GM12801 (cell line): ENCODE data around the gene FXYD4.

Experiments used
- TF ChIP-seq, protein P1 (sequence below): IDR thresholded peaks from one replicate; pipeline ENCODE4 v1.5.1; 2011; ENCODE audit warnings: control low read depth; ENCODE audit not compliant: insufficient read length; ENCODE audit errors: extremely low read depth

Gene FXYD4

DNA sequence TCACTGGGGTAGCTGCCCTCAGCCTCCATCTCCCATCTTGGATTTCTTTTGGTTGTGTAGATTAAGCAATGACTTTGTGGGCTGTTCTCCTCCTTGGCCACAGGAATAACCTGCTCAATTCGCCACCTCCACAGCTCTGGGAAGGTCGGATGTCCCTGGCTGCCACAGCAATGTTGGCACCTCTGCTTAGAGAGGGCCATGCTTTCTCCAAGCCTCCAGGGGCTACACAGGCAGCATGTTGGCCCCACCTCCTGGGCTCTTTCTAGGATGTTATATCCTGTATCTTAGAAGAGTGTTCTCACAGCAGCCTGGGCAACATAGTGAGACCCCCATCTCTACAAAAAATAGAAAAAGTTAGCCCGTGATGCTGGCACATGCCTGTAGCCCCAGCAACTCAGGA lies 35.4 kb upstream of the FXYD4 start:
- TF ChIP-seq, protein P1, sequence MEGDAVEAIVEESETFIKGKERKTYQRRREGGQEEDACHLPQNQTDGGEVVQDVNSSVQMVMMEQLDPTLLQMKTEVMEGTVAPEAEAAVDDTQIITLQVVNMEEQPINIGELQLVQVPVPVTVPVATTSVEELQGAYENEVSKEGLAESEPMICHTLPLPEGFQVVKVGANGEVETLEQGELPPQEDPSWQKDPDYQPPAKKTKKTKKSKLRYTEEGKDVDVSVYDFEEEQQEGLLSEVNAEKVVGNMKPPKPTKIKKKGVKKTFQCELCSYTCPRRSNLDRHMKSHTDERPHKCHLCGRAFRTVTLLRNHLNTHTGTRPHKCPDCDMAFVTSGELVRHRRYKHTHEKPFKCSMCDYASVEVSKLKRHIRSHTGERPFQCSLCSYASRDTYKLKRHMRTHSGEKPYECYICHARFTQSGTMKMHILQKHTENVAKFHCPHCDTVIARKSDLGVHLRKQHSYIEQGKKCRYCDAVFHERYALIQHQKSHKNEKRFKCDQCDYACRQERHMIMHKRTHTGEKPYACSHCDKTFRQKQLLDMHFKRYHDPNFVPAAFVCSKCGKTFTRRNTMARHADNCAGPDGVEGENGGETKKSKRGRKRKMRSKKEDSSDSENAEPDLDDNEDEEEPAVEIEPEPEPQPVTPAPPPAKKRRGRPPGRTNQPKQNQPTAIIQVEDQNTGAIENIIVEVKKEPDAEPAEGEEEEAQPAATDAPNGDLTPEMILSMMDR: no peak

DNA sequence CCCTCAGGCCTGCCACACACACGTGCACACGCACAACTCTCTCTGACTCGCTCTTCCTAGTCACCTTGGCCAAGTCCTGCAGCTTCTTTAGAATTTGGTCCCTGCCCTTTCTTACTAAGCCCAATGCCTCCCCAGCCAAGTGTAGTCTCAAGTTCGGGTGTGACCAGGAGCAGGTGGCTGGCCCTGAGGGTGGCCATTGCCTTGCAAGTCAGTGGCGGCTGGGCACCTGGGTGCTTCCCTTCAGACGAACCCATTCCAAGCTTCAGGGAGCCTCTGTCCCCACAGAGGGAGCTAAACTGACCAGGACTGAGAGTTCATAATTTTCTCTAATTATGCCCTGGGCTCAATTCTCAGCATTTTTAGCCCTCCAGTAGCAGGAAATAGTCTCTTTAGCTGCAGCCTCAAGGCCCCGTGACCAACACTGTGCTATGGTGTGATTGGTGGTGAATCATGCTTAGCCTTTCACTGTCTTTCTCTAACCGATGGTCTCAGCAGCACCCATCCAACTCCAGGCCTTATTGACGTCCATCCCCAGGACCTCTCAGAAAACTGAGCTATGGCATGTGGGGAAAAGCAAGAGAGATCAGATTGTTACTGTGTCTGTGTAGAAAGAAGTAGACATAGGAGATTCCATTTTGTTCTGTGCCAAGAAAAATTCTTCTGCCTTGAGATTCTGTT lies 34.7 kb upstream of the FXYD4 start:
- TF ChIP-seq, protein P1: no peak

DNA sequence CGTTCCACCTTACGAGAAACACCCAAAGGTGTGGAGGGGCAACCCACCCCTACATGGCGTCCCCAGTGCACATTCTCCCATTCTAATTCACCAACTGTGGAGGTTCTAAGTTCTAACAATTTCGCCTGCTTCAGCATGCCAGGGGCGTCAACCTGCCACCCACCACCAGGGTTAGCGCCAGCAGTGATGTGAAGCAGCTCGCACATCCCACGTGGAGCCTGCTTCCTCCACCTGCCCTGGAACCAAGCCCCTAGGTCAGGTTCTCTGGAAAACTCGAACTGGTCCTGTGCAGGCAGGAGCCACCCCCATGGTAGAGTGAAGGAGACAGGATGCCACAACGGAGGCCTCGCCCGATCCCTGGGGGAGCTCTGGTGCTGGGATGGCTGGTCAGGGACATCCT lies 33.3 kb upstream of the FXYD4 start:
- TF ChIP-seq, protein P1: no peak

DNA sequence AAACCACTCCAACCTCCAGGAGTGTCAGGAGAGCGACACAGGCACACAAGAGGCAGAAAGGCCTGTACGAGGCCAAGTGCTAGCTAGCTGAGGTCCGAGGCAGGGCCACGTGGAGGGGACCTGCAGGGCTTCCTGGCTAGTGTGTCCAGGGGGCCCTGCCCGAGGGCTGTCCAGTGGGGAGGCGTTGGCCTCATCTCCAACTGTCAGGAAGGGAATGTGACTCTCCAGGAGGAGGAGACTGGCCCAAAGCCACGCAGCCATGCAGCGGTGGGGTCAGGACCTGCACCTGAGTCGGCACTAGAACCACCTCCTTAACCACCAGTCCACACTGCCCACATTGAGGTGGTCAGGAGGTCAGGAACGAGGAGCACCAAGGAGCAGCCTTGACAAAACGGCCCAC lies 32.3 kb upstream of the FXYD4 start:
- TF ChIP-seq, protein P1: no peak

DNA sequence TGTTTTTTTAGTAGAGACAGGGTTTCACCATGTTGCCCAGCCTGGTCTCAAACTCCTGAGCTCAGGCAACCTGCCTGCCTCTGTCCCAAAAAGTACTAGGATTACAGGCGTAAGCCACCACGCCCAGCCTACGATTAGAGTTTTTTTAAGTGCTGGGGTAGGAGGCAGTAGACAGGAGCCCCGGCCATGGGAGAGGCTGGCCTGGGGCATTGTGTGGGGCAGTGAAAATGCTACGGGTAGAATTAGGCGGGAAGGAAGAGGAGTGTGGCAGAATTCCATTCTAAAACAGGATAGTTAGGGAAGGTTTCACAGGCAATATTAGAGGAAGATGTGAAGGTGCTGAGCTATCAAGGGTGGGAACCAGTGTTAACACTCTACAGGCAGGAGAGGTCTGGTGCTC lies 31.3 kb upstream of the FXYD4 start:
- TF ChIP-seq, protein P1: no peak

DNA sequence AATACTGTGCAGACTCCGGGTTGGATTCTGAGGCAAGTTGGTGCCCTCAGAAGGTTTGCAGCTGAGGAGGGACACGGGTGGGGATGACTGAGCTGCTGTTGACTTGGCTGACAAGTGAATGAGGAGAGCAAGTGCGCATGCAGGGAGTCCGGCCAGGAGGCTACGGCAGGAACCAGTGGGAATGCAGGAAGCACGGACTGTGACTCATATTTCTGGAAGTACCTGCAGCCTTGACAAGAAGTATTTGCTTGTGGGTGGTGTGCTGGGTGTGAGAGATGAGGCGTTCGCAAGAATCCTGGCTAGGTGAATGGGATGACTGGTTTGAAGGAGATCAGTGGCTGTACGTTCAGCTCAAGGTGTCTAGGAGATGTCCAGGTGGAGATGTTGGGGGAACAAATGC lies 30.8 kb upstream of the FXYD4 start:
- TF ChIP-seq, protein P1: no peak

DNA sequence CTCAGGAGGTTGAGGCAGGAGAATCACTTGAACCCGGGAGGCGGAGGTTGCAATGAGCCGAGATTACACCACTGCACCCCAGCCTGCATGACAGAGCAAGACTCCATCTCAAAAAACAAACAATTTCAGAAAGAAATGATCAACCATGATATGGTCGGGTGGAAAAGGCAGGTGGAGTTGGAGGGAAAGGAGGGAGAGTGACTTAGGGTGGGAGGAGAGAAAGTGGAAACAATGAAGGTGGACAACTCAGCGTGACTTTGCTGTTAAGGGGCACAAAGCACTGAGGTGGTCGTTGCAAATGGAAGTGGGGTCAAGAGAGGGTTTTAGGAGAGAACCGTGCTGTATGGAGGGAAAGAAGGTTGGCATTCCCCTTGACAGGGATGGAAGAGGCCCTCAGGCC lies 30.0 kb upstream of the FXYD4 start:
- TF ChIP-seq, protein P1: no peak
